Kidney epithelial cell (primary cell): ENCODE results near the gene WWC2. TPM values are rescaled to one million over a fixed set of nuclear protein-coding genes. Genes with fewer than 3 reads are reported as not detected.

Experiments used
- DNase-seq: peaks from one replicate; pipeline ENCODE4 v3.0.0-alpha.2; 2010; ENCODE audit warnings: low read depth
- H3K27me3 ChIP-seq: 2 replicates; pipeline ENCODE4 v1.6.0; 2011; ENCODE audit warnings: low read length; ENCODE audit not compliant: control insufficient read depth, insufficient read depth
- H3K36me3 ChIP-seq: 2 replicates; pipeline ENCODE4 v1.5.1; 2011; ENCODE audit warnings: low read length; ENCODE audit not compliant: control insufficient read depth, insufficient read depth
- H3K4me3 ChIP-seq: 2 replicates; pipeline ENCODE4 v1.5.1; 2011; ENCODE audit warnings: low read depth, mild to moderate bottlenecking, control low read depth, low read length
- CTCF ChIP-seq: IDR thresholded peaks from 2 replicates; pipeline ENCODE4 v1.5.1; 2011; ENCODE audit warnings: mild to moderate bottlenecking, moderate library complexity, low read length, control low read depth, inconsistent platforms; ENCODE audit not compliant: insufficient read depth, poor library complexity, severe bottlenecking
- total RNA-seq: library from RNA; depleted of rRNA; stranded (reverse); fragments of >200 nt; gene quantifications from 2 replicates; pipeline ENCODE4 v1.2.3, GENCODE V29; 2015

The WWC2 gene
- total RNA-seq, 1 donor from 2014 or later = 29.0 TPM

GRCh38 chr4:183369073-183369472 lies 270.0 kb downstream of the WWC2 start:
- TF ChIP-seq CTCF = no peak
- no peaks in the 10 kb centered on the region for H3K27me3 ChIP-seq
- DNase-seq = no peak
- no peaks in the 10 kb centered on the region for H3K36me3 ChIP-seq
- no peak overlapping the region for H3K4me3 ChIP-seq

Other genes starting within 250 kb of the WWC2 start
- gene DCTD, start 181.9 kb upstream of the WWC2 start, total RNA-seq = 103 and 116 TPM in 2 replicates
- not detected in 2 replicates for gene CLDN22, start 221.0 kb downstream of the WWC2 start, total RNA-seq
- gene CLDN24, start 223.2 kb downstream of the WWC2 start, total RNA-seq = not detected in 2 replicates